HG03097 (cell line): ENCODE data around the gene CAMKMT.
A peak's percentile ranks its signal among the peaks of the same experiment; 100 is the strongest.

Source experiments
- ATAC-seq: cut with Tn5 transposase; IDR thresholded peaks from one replicate; pipeline ENCODE4 v1.9.1; 2021; ENCODE audit not compliant: unreplicated experiment, low FRiP score

Gene CAMKMT

DNA sequence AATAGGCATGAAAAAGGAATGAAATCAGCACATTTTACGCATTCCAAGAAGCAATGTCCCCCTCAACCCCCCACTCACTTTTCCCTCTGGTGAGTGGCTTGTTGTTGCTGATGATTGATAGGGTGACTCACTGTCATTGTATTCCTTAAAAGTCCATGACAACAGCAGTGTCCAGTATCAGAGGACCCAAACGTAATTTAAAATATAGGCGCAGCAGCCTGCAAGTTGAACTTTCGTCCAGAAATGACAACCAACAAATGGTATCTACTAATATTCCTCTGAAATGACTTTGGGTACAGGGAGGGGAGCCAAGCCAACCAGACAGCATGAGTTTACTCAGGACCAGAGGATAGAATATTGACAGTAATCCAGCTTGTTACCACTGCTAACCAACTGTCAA is 396.8 kb downstream of the CAMKMT start:
- ATAC-seq: no peak

DNA sequence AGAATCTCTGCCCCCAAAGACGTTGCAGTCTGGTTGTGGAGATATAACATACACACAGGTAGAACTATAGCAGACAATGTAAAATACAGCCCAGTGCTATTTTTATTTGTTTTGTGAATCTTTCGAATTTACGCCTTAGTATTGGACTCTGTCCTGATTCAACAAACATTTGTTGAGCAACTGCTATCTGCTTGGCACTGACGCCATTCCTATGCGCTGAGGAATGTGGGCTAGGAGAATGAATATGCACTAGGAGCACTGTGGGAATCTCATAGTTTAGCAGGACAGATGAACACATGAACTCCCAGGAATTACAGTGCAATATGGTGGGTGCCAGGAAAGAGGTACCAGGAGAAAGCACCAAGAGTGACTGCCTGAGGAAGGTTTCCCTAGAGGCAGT is 398.1 kb downstream of the CAMKMT start:
- ATAC-seq: no peak

DNA sequence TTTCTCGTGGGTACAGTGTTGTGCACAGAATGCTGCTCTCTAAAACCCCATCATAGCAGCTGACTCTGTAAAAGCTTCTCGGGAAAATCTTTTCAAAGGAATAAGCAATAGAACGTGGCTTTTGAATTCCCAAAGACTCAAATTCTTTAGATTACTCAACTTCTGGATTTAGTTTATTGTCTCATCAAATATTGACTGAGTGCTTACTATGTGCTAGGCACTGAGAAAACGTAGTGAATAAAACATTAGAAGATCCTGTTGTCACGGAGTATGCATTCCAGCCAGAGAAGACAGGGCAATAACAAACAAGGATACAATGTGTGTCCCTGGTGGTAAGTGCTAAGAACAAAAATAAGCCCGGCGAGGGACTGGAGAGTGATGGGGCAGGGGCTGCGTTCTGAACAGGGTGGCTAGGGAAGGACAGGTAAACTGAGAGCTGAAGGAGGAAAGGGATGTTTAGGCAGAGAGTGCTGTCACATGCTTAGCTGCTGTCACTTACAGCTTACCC is 401.6 kb downstream of the CAMKMT start:
- ATAC-seq: no peak

DNA sequence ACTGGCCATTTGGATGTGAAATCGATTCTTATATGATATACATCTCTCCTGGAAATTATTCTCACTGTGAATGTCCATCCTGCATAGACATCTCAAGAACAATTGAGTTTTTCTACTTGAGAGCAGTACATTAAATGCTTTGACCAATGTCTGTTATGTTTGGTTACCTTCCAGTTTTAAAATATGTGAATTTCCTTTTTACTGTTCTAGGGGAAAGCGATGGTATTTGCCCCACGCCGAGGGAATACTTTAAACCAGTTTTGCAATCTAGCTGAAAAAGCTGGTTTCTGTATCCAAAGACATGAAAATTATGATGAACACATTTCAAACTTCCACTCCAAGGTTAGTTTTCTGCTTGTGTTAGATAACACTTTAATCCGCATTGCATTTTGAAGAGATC is 404.5 kb downstream of the CAMKMT start:
- ATAC-seq: no peak

DNA sequence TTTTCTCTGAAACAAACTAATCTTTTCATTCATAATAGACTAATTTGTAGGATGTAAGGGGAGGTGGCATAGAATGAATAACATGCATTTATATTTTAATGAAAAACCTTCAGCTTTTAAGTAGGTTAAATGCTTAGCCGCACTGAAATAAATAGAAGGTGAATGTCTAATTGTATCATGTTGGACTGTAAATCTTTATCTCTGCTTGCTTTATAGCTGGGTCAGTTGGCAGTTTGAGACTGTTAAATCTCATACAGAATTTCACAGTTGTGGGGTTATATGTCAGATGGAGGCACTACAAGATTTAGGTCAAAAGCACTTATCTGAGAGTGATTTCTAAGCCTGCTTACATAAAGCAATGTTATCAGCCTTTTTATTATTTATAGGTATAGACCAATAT is 405.0 kb downstream of the CAMKMT start:
- no peak for ATAC-seq

DNA sequence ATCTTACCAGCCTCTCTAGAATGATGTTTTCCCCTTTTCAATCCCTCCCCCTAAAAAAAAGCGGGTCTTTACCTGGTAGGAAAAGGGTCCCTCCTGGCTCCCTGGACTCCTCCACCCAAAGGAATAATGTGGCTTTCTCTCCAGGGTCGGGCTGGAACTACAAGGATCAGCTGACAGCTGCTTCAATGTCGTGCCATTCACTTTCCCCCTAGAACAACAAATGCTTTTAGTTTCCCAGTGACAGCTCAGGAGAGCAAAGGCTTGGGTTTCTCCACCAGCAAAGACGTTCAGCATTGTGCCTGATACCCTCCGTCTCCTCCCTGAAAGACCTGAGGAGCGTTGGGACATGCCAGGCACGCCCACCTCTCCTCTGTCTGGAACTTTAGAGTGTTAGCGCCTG is 405.9 kb downstream of the CAMKMT start:
- ATAC-seq: no peak

DNA sequence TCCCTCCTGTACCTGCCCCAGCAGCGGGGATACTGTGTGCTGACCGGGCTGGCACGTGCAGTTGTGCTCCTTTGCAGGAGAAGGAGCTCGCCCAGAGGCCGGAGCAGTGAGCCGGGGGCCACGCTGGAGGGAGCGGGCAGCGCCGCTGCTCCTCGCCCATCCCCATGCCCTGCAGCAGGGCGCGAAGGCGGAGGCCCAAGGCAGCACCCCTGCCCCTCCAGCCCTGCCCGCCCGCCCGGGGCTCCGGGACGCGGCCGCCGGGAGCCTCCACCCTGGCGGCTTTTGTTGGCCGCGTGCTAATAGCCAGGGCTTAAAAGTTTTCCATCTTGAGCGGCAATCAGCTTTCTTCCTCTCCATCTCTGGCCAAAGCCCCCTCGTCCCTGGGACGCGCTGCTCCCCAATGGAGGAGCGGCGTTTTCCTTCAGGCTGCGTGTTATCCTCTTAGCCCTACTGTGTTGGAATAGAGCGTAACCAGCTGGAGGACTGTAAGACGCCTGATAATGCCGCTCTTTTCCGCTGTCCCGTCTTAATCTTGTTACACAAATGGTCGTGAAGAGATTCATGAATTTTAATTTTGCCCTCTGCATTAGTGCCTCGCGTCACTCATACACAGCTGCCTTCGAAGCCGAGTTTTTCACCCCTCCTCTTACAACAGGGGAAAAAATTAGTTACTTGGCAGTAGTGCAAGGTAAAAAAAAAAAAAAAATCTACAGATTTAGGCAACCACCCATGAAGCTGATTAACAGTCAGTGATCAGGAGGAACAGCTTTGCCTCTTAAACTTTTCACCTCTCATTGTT is 406.9 kb downstream of the CAMKMT start:
- no peak for ATAC-seq

DNA sequence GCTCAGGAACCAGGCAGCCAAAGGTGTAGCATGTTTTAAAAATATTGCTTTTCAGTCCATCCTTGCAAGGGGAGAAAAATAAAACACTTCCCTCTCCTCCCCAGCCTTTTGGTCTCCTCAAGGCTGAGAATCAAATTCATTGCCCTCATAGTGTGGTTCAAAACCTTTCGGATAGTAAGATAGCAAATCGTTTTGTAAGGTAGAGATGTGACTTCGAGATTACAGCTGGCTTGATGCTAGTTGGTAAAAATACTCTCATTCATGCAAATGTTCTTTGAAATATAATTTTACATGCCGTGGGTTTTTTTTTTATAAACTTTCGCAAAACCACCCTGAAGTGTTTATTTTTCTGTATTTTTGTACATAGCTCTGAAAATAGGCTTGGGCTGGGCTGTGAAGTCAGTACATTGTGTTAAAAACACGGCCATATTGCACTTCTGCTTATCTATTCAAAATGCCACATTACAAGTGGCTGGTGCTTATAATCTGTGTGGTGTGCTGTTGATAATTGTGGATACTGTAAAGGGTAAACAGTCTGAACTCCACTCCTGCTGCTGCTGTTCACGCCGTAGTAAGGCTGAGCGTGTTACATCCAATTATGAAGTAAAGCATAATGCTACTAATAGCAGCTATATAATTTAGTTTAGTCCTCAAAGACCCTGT is 407.7 kb downstream of the CAMKMT start:
- no peak for ATAC-seq

DNA sequence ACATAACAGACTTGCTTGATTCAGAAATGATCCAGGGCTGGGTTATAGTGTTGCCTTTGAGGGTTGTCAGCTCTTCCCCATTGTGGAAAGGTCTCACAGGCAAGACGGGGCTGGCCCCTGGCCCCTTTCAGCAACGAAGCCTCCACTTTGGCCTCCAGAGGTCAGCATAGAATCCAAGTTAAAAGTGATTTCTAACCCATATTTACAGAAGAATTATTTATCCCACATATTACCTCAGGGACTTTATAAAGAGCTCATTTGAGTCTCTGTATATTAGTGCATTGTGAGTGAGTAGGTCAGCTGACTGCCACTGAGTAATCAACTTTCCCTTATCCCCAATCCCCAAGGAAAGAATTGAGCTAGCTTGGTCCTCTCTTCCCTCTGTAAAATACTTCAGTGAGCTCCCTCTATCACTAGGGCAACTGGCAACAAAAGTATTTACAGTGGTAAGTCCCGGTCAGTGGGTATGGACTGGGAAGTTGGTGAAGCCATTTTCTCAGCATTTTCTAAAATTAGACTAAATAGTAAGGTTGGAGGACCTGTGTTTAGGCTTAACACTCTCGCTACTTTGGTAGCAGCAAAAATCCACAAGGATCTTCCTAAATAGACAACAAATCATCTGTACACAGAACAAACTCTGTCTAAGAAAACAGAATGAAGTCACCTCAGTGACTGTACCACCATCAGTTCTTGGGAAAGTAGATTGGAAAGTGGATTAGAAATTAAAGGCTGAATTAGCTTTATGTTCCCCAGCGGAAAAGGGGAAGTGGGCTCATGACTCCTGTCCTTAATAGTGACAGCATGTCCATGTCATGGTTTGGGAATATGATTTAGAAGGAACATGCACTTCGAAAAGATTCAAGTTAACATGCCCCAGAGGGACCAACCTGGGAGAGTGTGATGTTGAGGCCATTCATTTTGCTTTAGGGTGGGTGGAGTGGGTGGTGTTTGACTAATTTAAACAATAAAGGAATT is 408.8 kb downstream of the CAMKMT start:
- no peak for ATAC-seq

DNA sequence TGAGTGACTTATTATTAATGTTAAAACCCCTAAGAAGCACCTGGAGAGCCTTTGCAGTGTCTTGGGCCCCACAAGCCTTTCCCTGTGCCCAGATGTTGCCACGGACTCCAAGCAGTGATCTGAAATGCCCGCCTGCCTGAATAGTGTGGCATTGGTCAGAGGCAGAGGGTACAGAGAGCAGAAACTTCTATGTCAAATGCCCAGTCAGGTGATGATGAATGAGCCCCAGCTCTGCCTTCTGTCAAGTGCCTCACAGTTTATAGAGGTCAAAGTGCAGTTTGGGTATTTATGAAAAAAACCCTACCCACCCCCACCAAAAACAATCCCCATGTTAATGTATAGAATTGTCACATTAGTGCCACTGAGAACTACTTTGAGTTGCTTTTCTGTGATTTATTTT is 409.8 kb downstream of the CAMKMT start:
- ATAC-seq: no peak

DNA sequence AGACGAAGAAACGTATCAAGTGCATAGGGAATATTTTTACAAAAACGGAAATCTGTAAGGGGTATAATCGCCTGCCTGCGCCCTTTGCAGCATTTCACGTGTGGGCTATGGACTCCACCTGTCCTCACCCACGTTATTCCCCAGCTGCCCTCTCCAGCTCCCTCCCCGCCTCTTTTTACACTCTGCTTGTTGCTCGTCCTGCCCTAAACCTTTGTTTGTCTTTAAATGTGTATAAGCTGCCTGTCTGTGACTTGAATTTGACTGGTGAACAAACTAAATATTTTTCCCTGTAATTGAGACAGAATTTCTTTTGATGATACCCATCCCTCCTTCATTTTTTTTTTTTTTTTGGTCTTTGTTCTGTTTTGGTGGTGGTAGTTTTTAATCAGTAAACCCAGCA is 410.4 kb downstream of the CAMKMT start:
- no peak for ATAC-seq

DNA sequence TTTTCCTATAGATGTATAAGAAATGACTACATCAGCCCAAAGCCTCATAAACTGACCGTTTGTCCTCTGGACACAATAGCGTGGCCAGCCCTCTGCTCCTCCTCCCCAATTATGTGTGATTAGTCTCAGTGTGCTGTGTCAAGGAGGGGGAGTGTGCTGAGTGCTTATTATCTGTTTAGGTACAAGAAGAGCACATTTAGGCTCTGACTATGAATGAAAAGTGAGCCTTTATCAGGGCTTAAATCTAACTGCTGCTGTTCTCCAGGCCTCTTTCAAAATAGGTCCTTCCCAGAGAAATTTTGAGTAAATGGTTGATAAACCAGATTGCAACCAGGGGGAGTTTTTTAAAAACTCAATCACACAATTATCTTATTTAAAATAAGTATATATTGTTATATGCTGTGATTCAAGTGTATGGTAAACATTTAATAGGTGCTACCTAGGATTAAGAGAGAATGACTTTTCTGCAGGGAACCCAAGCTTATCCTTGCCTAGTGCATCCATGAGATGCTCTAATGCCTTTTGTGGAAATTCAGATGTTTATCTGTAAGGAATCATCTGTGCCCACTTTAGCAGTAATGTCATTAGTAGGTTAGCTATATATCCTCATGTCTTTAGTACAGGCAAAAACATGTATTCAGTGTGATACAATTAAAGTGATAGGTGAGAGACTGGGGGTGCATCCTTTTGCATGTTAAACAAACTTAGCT is 411.1 kb downstream of the CAMKMT start:
- ATAC-seq: no peak

DNA sequence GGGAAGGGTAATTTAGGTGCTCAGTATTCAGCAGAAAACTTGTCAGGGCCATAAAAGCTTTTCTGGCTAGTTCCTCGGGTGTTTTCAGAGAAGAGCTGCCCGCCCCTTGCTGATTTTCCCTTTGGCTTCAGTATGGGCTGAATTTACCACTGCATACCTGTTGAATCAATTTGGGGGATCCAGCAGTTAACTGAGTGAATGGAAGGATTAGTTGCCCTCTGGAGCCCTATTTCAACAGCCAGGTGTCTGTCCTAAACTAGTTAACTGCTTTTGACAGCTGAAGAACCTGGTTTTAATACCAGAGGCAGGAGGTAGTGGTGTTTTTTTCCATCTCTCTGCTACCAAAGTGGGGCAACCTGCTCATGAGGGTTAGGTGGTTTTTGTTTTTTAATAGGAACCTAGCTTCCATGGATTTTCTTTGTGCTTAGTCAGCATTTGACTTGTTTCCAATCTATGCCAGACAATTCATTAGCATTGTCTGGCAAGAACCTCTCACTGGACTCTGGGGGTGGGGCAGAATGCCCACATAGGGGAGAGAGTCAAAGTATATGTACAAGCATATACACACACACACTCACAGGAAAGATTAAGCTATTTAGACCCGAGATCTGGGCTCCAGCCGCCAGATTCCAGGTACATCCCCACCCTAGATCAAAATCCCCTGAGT is 413.2 kb downstream of the CAMKMT start:
- ATAC-seq: no peak

DNA sequence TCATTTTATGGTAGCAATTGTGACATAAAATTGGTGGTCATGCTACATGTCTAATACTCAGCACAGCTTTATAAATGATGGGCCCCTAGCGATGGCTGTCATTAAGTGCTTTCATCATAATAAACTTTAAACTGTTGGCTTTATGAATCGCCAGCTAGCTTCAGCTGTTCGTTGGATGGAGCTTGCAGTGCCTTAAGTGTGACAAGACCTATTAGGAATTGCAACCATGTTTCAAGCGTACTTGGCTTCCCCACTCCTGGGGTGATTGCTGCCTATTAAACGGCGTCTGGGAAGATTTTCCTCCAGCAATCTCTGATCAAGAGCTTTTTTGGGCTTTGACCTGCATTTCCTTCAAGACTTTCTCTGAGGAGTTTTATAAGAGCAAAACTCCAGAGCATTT is 415.3 kb downstream of the CAMKMT start:
- ATAC-seq: no peak

DNA sequence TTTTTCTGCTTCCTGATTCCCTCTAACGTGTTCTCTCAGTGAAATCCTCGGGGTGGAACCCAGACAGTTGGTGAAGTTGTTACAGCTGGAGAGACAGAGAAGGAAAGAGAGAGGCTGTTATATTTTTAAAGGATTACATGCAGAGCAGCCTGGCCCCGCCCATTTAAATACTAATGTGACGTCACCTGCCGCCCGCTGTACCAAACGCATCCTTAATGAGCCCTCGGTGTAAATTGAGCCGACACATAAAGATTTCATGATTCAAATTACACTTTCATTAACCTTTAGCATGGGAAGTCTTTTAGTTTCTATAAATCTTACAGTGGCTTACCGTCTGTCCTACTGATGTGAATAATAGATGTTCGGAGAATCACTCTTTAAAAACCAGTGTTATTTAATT is 415.8 kb downstream of the CAMKMT start:
- ATAC-seq: no peak

DNA sequence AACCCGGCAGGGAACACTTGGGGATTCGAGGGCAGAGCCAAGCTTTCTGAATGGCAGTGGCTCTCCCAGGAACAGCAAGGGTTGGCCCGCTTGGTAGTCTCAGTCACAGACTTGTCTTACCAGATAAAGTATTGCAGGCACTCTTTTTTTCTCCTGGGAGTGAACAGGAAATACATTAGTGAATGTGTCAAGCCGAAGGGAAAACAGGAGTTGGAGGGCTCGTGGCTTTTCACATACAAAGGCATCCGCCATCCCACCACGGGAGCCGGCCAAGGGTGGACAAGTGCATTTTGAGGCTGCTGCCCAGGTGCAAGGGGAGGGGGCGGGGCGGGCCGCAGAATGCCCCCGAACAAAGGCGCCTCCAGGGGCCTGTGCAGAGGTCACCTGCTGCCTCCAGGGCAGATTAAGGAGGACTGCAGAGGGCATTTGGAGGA is 416.5 kb downstream of the CAMKMT start:
- ATAC-seq: peak; percentile 53

DNA sequence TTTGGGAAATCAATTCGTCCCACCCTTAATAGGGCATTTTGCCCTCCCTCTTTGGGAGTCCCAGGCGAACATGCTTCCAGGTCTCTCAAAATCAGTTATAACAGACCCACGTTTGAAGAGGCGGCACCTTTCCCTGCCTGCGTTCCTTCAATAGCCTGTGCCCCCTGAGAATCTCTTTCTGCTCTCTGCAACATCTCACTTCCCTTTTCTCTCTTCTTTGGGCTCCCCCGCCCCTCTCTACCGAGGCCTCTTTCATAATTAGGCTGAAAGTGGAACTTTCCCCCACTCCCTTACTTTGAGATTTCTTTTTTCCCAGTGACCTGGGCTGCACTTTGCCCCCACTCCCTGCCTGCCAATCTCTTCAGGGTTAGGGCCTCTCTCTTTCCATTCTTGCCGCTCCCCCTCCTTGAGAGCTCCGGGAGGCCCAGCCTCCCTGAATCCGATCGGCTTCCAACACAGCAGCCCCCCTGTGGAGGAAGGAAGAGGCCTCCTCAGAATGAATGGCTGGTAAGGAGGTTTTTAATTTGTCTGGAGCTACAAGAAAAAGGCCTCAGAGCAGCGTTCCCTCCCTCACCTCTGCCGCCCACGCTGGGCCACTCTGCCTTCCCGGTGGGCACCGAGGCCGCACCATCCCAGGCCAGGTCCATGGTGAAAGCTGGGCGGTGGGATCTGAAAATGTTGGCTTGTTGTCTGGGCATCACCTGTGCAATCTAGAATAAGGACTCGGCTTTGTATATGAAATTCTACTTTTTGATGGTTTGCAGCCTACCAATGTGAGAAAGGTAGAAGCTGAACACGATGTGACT is 417.1 kb downstream of the CAMKMT start:
- ATAC-seq: peak; percentile 77

DNA sequence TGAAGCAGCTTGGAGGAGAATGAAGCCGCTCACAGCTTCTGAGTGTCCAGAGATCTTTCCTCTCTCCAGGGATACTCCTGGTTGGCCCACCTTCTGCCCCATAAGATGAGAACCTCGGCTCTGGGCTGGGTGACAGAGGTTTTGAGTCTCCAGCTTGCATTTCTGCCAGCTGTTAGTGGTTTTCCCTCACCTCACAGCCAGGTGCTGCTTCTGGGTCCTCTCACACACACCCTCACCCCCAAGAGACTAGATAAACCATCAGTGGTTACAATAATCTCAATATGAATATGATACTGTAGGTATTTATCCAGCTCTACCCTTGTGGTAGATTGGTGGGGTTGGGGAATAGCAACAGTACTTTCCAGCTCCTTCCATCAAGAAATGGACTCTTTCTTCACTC is 418.0 kb downstream of the CAMKMT start:
- no peak for ATAC-seq

DNA sequence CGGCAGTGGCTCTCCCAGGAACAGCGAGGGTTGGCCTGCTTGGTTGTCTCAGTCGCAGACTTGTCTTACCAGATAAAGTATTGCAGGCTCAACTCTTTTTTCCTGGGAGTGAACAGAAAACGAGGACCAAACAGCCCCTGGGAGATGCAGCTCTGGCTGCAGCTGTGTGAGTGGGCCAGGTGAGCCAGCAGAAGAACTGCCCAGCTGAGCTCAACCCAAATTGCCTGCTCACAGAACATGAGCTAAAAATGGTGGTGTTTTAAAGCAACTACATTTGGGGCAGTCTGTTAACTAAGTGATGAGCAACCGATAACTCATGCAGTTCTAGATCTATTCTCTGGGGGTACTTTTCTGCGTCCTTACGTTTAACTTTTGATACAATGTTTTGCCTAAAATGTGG is 418.7 kb downstream of the CAMKMT start:
- no peak for ATAC-seq
